ENCODE results near the gene DBH.

DNA sequence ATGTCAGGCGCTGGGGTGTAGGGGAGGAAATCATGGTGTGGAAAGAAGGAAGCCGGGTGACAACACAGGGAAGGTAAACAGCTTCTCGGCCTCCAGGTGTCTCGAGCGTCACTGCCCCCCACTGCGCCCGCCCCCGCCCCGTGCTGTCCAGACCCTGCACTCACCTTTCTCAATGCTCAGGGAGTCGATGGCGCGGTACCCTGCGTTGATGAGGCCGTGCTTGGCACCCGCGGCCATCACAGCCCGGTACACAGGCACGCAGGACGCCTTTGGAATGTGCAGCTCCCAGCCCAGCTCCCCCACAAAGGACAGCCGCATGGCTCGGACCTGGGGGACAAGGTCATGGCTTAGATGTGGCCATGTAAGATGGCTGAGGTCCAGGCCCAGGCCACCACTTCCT is 35.2 kb downstream of the DBH start:
- TF ChIP-seq RAD21 (IDR thresholded peaks at IDR 0.05; ENCODE audit: low read depth) (no peak), ZBTB7A (IDR thresholded peaks at IDR 0.05; ENCODE audit: low read depth) (no peak), YY1 (IDR thresholded peaks at IDR 0.05; ENCODE audit: low read depth) (no peak), EGR1 (IDR thresholded peaks at IDR 0.05) (no peak), EP300 (IDR thresholded peaks at IDR 0.05; ENCODE audit: borderline replicate concordance) (no peak), TEAD4 (IDR thresholded peaks at IDR 0.05) (no peak), CEBPB (IDR thresholded peaks at IDR 0.05) (no peak), CREB1 (IDR thresholded peaks at IDR 0.05; ENCODE audit: low read depth) (no peak), TAF1 (IDR thresholded peaks at IDR 0.05; ENCODE audit: low read depth) (no peak)
- TF ChIP-seq, protein P1, sequence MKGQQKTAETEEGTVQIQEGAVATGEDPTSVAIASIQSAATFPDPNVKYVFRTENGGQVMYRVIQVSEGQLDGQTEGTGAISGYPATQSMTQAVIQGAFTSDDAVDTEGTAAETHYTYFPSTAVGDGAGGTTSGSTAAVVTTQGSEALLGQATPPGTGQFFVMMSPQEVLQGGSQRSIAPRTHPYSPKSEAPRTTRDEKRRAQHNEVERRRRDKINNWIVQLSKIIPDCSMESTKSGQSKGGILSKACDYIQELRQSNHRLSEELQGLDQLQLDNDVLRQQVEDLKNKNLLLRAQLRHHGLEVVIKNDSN (IDR thresholded peaks at IDR 0.05): no peak
- TF ChIP-seq, protein P2, sequence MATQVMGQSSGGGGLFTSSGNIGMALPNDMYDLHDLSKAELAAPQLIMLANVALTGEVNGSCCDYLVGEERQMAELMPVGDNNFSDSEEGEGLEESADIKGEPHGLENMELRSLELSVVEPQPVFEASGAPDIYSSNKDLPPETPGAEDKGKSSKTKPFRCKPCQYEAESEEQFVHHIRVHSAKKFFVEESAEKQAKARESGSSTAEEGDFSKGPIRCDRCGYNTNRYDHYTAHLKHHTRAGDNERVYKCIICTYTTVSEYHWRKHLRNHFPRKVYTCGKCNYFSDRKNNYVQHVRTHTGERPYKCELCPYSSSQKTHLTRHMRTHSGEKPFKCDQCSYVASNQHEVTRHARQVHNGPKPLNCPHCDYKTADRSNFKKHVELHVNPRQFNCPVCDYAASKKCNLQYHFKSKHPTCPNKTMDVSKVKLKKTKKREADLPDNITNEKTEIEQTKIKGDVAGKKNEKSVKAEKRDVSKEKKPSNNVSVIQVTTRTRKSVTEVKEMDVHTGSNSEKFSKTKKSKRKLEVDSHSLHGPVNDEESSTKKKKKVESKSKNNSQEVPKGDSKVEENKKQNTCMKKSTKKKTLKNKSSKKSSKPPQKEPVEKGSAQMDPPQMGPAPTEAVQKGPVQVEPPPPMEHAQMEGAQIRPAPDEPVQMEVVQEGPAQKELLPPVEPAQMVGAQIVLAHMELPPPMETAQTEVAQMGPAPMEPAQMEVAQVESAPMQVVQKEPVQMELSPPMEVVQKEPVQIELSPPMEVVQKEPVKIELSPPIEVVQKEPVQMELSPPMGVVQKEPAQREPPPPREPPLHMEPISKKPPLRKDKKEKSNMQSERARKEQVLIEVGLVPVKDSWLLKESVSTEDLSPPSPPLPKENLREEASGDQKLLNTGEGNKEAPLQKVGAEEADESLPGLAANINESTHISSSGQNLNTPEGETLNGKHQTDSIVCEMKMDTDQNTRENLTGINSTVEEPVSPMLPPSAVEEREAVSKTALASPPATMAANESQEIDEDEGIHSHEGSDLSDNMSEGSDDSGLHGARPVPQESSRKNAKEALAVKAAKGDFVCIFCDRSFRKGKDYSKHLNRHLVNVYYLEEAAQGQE (IDR thresholded peaks at IDR 0.05; ENCODE audit: low read depth): no peak

Data from Ishikawa (cell line).